GM12878 (cell line): ENCODE results near the gene LIN28B. TPM values are rescaled to one million over a fixed set of nuclear protein-coding genes. Genes with fewer than 3 reads are reported as not detected.

Experiments used
- ATAC-seq: fragments of 200-7000 bp; cut with Tn5 transposase; 3 replicates; pipeline ENCODE4 v1.9.1; 2020; ENCODE audit warnings: mild to moderate bottlenecking, moderate library complexity
- BruUV-seq: library from RNA; stranded (reverse); fragments of 400-500 nt; replicated peaks from 2 replicates; lab custom pipeline; 2021; lab: Mats Ljungman, UMichigan
- CTCF ChIA-PET: fragments of 300-600 bp; sonication (Branson Sonifier 250); formaldehyde crosslinking; extraction: SDS; loops from one replicate; lab custom pipeline; 2021; ENCODE audit warnings: inconsistent platforms; lab: Yijun Ruan, JAX
- POLR2A ChIA-PET: fragments of 350-600 bp; formaldehyde crosslinking; extraction: SDS; loops from one replicate; lab custom pipeline; 2021; ENCODE audit warnings: inconsistent platforms; lab: Charles Lee
- RAD21 ChIA-PET: fragments of 300-600 bp; sonication (Branson Sonifier 250); formaldehyde crosslinking; loops from one replicate; lab custom pipeline; 2023; ENCODE audit warnings: antibody characterized with exemption; ENCODE audit not compliant: unreplicated experiment; lab: Charles Lee
- SMC1A ChIA-PET: fragments of 300-600 bp; sonication (Branson Sonifier 250); formaldehyde crosslinking; loops from one replicate; lab custom pipeline; 2023; ENCODE audit not compliant: unreplicated experiment, uncharacterized antibody; lab: Charles Lee
- DNase-seq: peaks from one replicate; pipeline ENCODE4 v3.0.0-alpha.2; 2011; ENCODE audit warnings: low read depth, low spot score
- FAIRE-seq: peaks from 3 replicates; lab custom pipeline; 2011; peaks lifted over from hg19 to GRCh38; lab: Jason Lieb, UNC
- H2AFZ ChIP-seq: 2 replicates; pipeline ENCODE4 v1.6.0; 2011; ENCODE audit warnings: low read depth, low read length, control low read depth; ENCODE audit not compliant: control insufficient read depth
- H3K27ac ChIP-seq: 2 replicates; pipeline ENCODE4 v1.5.1; 2011; ENCODE audit warnings: control low read depth; ENCODE audit not compliant: control insufficient read depth, insufficient read depth
- H3K27me3 ChIP-seq, 2 experiments: replicated peaks in 1 of 2; 2 replicates each; pipeline versions ENCODE4 v1.6.0 to v1.6.1; 2011; ENCODE audit warnings: low read length in 1 of 2; ENCODE audit not compliant: control insufficient read depth in 2 of 2, insufficient read depth in 2 of 2
- H3K36me3 ChIP-seq, 2 experiments: 2 replicates each; pipeline ENCODE4 v1.5.1; 2011; ENCODE audit warnings: low read length in 1 of 2; ENCODE audit not compliant: control insufficient read depth in 2 of 2, insufficient read depth in 2 of 2
- H3K4me1 ChIP-seq: 2 replicates; pipeline ENCODE4 v1.6.1; 2011; ENCODE audit warnings: mild to moderate bottlenecking, low read length, moderate library complexity, mixed read lengths; ENCODE audit not compliant: control insufficient read depth, insufficient read depth
- H3K4me2 ChIP-seq: 2 replicates; pipeline ENCODE4 v1.6.0; 2011; ENCODE audit warnings: control low read depth; ENCODE audit not compliant: control insufficient read depth, insufficient read depth
- H3K4me3 ChIP-seq: fragments of 200-600 bp; sonication (generic); 2 replicates; pipeline ENCODE4 v1.5.1; 2016
- H3K79me2 ChIP-seq: 2 replicates; pipeline ENCODE4 v1.6.0; 2011; ENCODE audit warnings: low read length; ENCODE audit not compliant: control insufficient read depth, insufficient read depth
- H3K9ac ChIP-seq: 2 replicates; pipeline ENCODE4 v1.8.0; 2011; ENCODE audit warnings: low read length, control low read depth, mixed read lengths; ENCODE audit not compliant: control insufficient read depth, insufficient read depth
- H3K9me3 ChIP-seq: replicated peaks from 3 replicates; pipeline ENCODE4 v1.5.1; 2011; ENCODE audit warnings: mild to moderate bottlenecking, low read length; ENCODE audit not compliant: control insufficient read depth, insufficient read depth
- H4K20me1 ChIP-seq: 2 replicates; pipeline ENCODE4 v1.6.0; 2011; ENCODE audit not compliant: control insufficient read depth, insufficient read depth
- KAT2A ChIP-seq: conservative IDR thresholded peaks from 2 replicates; pipeline ENCODE4 v1.6.1; 2011; ENCODE audit warnings: low read depth, low read length; ENCODE audit not compliant: control insufficient read depth
- KLF5 ChIP-seq: fragments of 450-650 bp; IDR thresholded peaks from 2 replicates; pipeline ENCODE4 v1.6.1; 2014; ENCODE audit warnings: mild to moderate bottlenecking; ENCODE audit not compliant: partially characterized antibody
- NR2F1 ChIP-seq: fragments of 450-650 bp; conservative IDR thresholded peaks from 2 replicates; pipeline ENCODE4 v1.6.1; 2017; ENCODE audit warnings: mild to moderate bottlenecking
- SRF ChIP-seq, 2 experiments: IDR thresholded peaks; 2 replicates each; pipeline ENCODE4 v1.6.1; 2011; ENCODE audit warnings: low read depth in 2 of 2, low read length in 2 of 2, mild to moderate bottlenecking in 1 of 2, moderate library complexity in 1 of 2
- SUZ12 ChIP-seq: fragments of 200-600 bp; sonication (generic); IDR thresholded peaks from one replicate; pipeline ENCODE4 v1.6.1; 2018; ENCODE audit warnings: antibody characterized with exemption, mild to moderate bottlenecking; ENCODE audit not compliant: unreplicated experiment
- WGBS: methylation state at CpG from one replicate; pipeline ENCODE4 v1.1.6; 2016; ENCODE audit warnings: low lambda C conversion rate; ENCODE audit not compliant: insufficient replicate concordance, insufficient coverage; ENCODE audit errors: missing lambda C conversion rate; 5-methylcytosine and 5-hydroxymethylcytosine counted together
- in situ Hi-C: fragments of 300-500 bp; cut with MboI; formaldehyde crosslinking; loops from 9 replicates; pipeline ENCODE4 v1.14.3; 2018; ENCODE audit warnings: mixed read lengths
- intact Hi-C: fragments of 100-400 bp; cut with micrococcal nuclease; formaldehyde crosslinking; loops from one replicate; pipeline ENCODE4 v1.14.2; 2022; ENCODE audit not compliant: unreplicated experiment
- polyA plus RNA-seq, 11 experiments: library from polyadenylated mRNA; depleted of rRNA in 4 of 11; unstranded in 6 of 11; stranded (reverse) in 5 of 11; fragments of >200 nt; fragmentation: Nextera tagmentation in 4 of 11; fragmentation: Illumina TruSeq in 1 of 11; extraction: Ambion mirVana in 4 of 11; extraction: Trizol in 1 of 11; gene quantifications; 1 replicate in 1 of 11; 2 replicates in 10 of 11; pipeline versions ENCODE4 v1.2.1 to v1.2.3, GENCODE V29; 2011 to 2016; ENCODE audit warnings: inconsistent platforms in 2 of 11, missing spikeins in 2 of 11, low read depth in 1 of 11
- total RNA-seq, 4 experiments: library from RNA; depleted of rRNA in 3 of 4; stranded (reverse); fragments of >200 nt in 3 of 4; fragmentation: Illumina TruSeq in 1 of 4; extraction: Trizol in 1 of 4; gene quantifications; 2 replicates each; pipeline versions ENCODE4 v1.2.1 to v1.2.3, GENCODE V29; 2013 to 2021
- TF ChIP-seq, protein P1 (sequence below): fragments of 450-650 bp; IDR thresholded peaks from 2 replicates; pipeline ENCODE4 v1.6.1; 2017; ENCODE audit warnings: antibody characterized with exemption, mild to moderate bottlenecking, moderate library complexity

The LIN28B gene
- total and polyA plus RNA-seq, 10 of the 15 experiments (the other 5 are each of a cell fraction or from before 2014, with no cell fraction given) = 0.01 to 2.4 (median 0.09) TPM; not detected in 6

- Histone ChIP-seq H3K27me3 (no peaks in the 10 kb centered on the region), H2AFZ (no peak overlapping the region), H3K9ac (no peak overlapping the region), H3K36me3 (no peaks in the 10 kb centered on the region), H3K4me2 (no peak overlapping the region), H4K20me1 (no peaks in the 10 kb centered on the region), H3K79me2 (no peaks in the 10 kb centered on the region), H3K9me3 (no peaks in the 10 kb centered on the region), H3K4me1 (no peaks in the 10 kb centered on the region), H3K27ac (no peak overlapping the region), H3K4me3 (no peak overlapping the region)
- SMC1A ChIA-PET = no interaction called here
- FAIRE-seq = no peak
- intact Hi-C loops = no loop called here
- TF ChIP-seq, protein P1, sequence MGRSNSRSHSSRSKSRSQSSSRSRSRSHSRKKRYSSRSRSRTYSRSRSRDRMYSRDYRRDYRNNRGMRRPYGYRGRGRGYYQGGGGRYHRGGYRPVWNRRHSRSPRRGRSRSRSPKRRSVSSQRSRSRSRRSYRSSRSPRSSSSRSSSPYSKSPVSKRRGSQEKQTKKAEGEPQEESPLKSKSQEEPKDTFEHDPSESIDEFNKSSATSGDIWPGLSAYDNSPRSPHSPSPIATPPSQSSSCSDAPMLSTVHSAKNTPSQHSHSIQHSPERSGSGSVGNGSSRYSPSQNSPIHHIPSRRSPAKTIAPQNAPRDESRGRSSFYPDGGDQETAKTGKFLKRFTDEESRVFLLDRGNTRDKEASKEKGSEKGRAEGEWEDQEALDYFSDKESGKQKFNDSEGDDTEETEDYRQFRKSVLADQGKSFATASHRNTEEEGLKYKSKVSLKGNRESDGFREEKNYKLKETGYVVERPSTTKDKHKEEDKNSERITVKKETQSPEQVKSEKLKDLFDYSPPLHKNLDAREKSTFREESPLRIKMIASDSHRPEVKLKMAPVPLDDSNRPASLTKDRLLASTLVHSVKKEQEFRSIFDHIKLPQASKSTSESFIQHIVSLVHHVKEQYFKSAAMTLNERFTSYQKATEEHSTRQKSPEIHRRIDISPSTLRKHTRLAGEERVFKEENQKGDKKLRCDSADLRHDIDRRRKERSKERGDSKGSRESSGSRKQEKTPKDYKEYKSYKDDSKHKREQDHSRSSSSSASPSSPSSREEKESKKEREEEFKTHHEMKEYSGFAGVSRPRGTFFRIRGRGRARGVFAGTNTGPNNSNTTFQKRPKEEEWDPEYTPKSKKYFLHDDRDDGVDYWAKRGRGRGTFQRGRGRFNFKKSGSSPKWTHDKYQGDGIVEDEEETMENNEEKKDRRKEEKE = no peak
- no peak for TF ChIP-seq SUZ12
- no peak for TF ChIP-seq KAT2A
- TF ChIP-seq KLF5 = no peak
- no peak for TF ChIP-seq NR2F1
- no peak for TF ChIP-seq SRF (IDR thresholded peaks at IDR 0.05; ENCODE audit: low read depth in 2 of 2, low read length in 2 of 2)
- in situ Hi-C loops = no loop called here
- RAD21 ChIA-PET = no interaction called here
- no peak for ATAC-seq
- DNase-seq = no peak
- WGBS = 31% methylated on average over 3 of the region's 3 CpGs
- BruUV-seq = no TSS peak
- POLR2A ChIA-PET = no interaction called here
- CTCF ChIA-PET = no interaction called here
These were observed 64.5 kb downstream of the LIN28B start for GRCh38 chr6:105021399-105021798.
